ENCODE data around the gene ZBTB5.

DNA sequence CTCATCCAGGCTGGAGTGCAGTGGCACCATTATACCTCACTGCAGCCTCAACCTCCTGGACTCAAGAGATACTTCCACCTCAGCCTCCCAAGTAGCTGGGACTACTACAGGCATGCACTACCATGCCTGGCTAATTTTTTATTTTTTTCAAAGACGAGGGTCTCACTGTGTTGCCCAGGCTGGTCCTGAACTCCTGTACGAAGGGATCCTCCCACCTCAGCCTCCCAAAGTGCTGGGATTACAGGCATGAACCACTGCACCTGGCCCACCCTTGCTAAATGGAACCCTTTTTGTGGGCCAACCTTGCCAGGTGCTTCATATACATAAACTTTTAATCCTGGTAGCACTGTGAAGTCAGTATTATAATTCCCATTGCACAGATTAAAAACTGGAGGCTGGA, 41.7 kb downstream of the ZBTB5 start:
- TF ChIP-seq CTCF (conservative IDR thresholded peaks at IDR 0.05) (no peak), EZH2 (IDR thresholded peaks at IDR 0.05; ENCODE audit: low read depth) (no peak)

Data from PC-9 (cell line).